Measurements from ENCODE around the gene FAXC. TPM values are rescaled to one million over a fixed set of nuclear protein-coding genes. Genes with fewer than 3 reads are reported as not detected.
"Not testable (repeated sequence)": the region's sequence is repeated elsewhere in the genome, so short reads cannot be mapped to it uniquely, and the experiment has no call there.

Gene FAXC
- total RNA-seq, 2 experiments from 2014 or later: 0.10 TPM; not detected in 1

GRCh38 chr6:99346595-99346994, 2.9 kb downstream of the FAXC start:
- CTCF ChIA-PET: interaction anchor here (1.1 to 1.4 kb wide), 2 partner anchors 8 to 48 kb away, joined by 3 read pairs; no protein-coding TSS in a partner anchor
- POLR2A ChIA-PET: no interaction called here

- CTCF ChIA-PET: interaction anchor here (1.1 kb wide), 1 partner anchor 15 kb away, joined by 4 read pairs; no protein-coding TSS in a partner anchor
- POLR2A ChIA-PET: interaction anchor here (1.2 kb wide), 1 partner anchor 79 kb away, joined by 3 read pairs; no protein-coding TSS in a partner anchor
These were observed 4.3 kb downstream of the FAXC start for GRCh38 chr6:99345164-99345563.

- ChIA-PET POLR2A (no interaction called here), CTCF (interaction anchor here (1.0 to 1.1 kb wide), 2 partner anchors 10 to 14 kb away, joined by 3 to 4 read pairs; no protein-coding TSS in a partner anchor)
These were observed 5.2 kb downstream of the FAXC start for GRCh38 chr6:99344289-99344688.

GRCh38 chr6:99341862-99342455, 7.5 kb downstream of the FAXC start:
- ChIA-PET CTCF (interaction anchor here (0.7 to 1.9 kb wide), 2 partner anchors 11 to 480 kb away, joined by 3 to 7 read pairs; no protein-coding TSS in a partner anchor), POLR2A (no interaction called here)

- ChIA-PET POLR2A (no interaction called here), CTCF (interaction anchor here (0.9 kb wide), 1 partner anchor 9 kb away, joined by 3 read pairs; no protein-coding TSS in a partner anchor)
These were observed 11.3 kb downstream of the FAXC start for GRCh38 chr6:99338188-99338587.

- CTCF ChIA-PET, POLR2A ChIA-PET: not testable (repeated sequence)
These were observed 14.2 kb downstream of the FAXC start for GRCh38 chr6:99335298-99335697.

GRCh38 chr6:99334526-99335127, 14.8 kb downstream of the FAXC start:
- ChIA-PET POLR2A (no interaction called here), CTCF (interaction anchor here (0.7 to 1.2 kb wide), 2 partner anchors 9 to 91 kb away, joined by 3 to 5 read pairs; no protein-coding TSS in a partner anchor)

- ChIA-PET POLR2A (no interaction called here), CTCF (no interaction called here)
These were observed 16.4 kb downstream of the FAXC start for GRCh38 chr6:99333068-99333467.

GRCh38 chr6:99331531-99331930, 17.9 kb downstream of the FAXC start:
- CTCF ChIA-PET: interaction anchor here (0.6 to 3.2 kb wide), 3 partner anchors 82 to 181 kb away, joined by 3 to 18 read pairs (median 3); partner anchors contain the start of gene PNISR
- POLR2A ChIA-PET: no interaction called here

GRCh38 chr6:99330159-99330558, 19.3 kb downstream of the FAXC start:
- ChIA-PET CTCF (interaction anchor here (0.6 to 3.2 kb wide), 14 partner anchors 8 to 98 kb away, joined by 3 to 18 read pairs (median 4); partner anchors contain the start of genes COQ3 and PNISR), POLR2A (no interaction called here)

- ChIA-PET CTCF (interaction anchor here (0.7 kb wide), 1 partner anchor 109 kb away, joined by 3 read pairs; no protein-coding TSS in a partner anchor), POLR2A (no interaction called here)
These were observed 24.5 kb downstream of the FAXC start for GRCh38 chr6:99324996-99325395.

GRCh38 chr6:99318566-99318965, 30.9 kb downstream of the FAXC start:
- CTCF ChIA-PET: no interaction called here
- POLR2A ChIA-PET: no interaction called here

- POLR2A ChIA-PET: no interaction called here
- CTCF ChIA-PET: no interaction called here
These were observed 37.1 kb downstream of the FAXC start for GRCh38 chr6:99312354-99312753.

- POLR2A ChIA-PET: no interaction called here
- CTCF ChIA-PET: no interaction called here
These were observed 38.9 kb downstream of the FAXC start for GRCh38 chr6:99310553-99310952.

GRCh38 chr6:99309557-99309956, 39.9 kb downstream of the FAXC start:
- CTCF ChIA-PET: no interaction called here
- POLR2A ChIA-PET: no interaction called here

GRCh38 chr6:99308788-99309187, 40.7 kb downstream of the FAXC start:
- POLR2A ChIA-PET: no interaction called here
- CTCF ChIA-PET: no interaction called here

- CTCF ChIA-PET: no interaction called here
- POLR2A ChIA-PET: no interaction called here
These were observed 42.1 kb downstream of the FAXC start for GRCh38 chr6:99307295-99307907.

GRCh38 chr6:99306341-99306740, 43.1 kb downstream of the FAXC start:
- POLR2A ChIA-PET: no interaction called here
- CTCF ChIA-PET: no interaction called here

- CTCF ChIA-PET: interaction anchor here (1.2 kb wide), 1 partner anchor 12 kb away, joined by 3 read pairs; no protein-coding TSS in a partner anchor
- POLR2A ChIA-PET: no interaction called here
These were observed 44.4 kb downstream of the FAXC start for GRCh38 chr6:99305021-99305554.

- ChIA-PET CTCF (no interaction called here), POLR2A (no interaction called here)
These were observed 52.1 kb downstream of the FAXC start for GRCh38 chr6:99297415-99297814.

- POLR2A ChIA-PET: no interaction called here
- CTCF ChIA-PET: no interaction called here
These were observed 52.5 kb downstream of the FAXC start for GRCh38 chr6:99297006-99297405.

Measured in activated CD8-positive, alpha-beta memory T cell treated with anti-CD3 and anti-CD28 coated beads for 36 hours (primary cell).